ENCODE measurements around the gene EGFLAM. TPM values are rescaled to one million over a fixed set of nuclear protein-coding genes. Genes with fewer than 3 reads are reported as not detected.

The EGFLAM gene
- total RNA-seq, 1 experiment from 2014 or later = 1.1 TPM

GRCh38 chr5:38367410-38367809 lies 109.1 kb downstream of the EGFLAM start:
- no peak for TF ChIP-seq ATF2 (CRISPR knock-in tag; IDR thresholded peaks at IDR 0.05; ENCODE audit: borderline replicate concordance, low read depth)
- no peak for TF ChIP-seq GTF2I (CRISPR knock-in tag; conservative IDR thresholded peaks at IDR 0.05)
- no peak for TF ChIP-seq HMGA2 (CRISPR knock-in tag; IDR thresholded peaks at IDR 0.05)
- TF ChIP-seq ZNF512 (CRISPR knock-in tag; IDR thresholded peaks at IDR 0.05; ENCODE audit: borderline replicate concordance) = no peak
- no peak for TF ChIP-seq NFATC4 (CRISPR knock-in tag; IDR thresholded peaks at IDR 0.05)
- TF ChIP-seq MLX (CRISPR knock-in tag; IDR thresholded peaks at IDR 0.05) = no peak
- TF ChIP-seq USF2 (CRISPR knock-in tag; IDR thresholded peaks at IDR 0.05) = no peak
- no peak for TF ChIP-seq NR1H2 (CRISPR knock-in tag; IDR thresholded peaks at IDR 0.05)
- no peak for TF ChIP-seq ESRRA (CRISPR knock-in tag; IDR thresholded peaks at IDR 0.05; ENCODE audit: borderline replicate concordance)
- ChIA-PET POLR2A (no interaction called here), CTCF (no interaction called here)
- Mint-ChIP-seq H3K27ac (no peak overlapping the region), H3K4me1 (peaks cover 7% of the 10 kb centered on the region), H3K36me3 (no peaks in the 10 kb centered on the region), H3K9me3 (no peaks in the 10 kb centered on the region), H3K27me3 (ENCODE audit: low read depth) (no peaks in the 10 kb centered on the region), H3K4me3 (no peak overlapping the region)
- no peak for ATAC-seq
- no peak for DNase-seq (ENCODE audit: low spot score)

GRCh38 chr5:38367966-38368365 lies 109.6 kb downstream of the EGFLAM start:
- ChIA-PET POLR2A (no interaction called here), CTCF (interaction anchor here (0.9 kb wide), 1 partner anchor 15 kb away, joined by 3 read pairs; no protein-coding TSS in a partner anchor)
- Mint-ChIP-seq H3K9me3 (no peaks in the 10 kb centered on the region), H3K4me3 (no peak overlapping the region), H3K27ac (no peak overlapping the region), H3K4me1 (peaks cover 7% of the 10 kb centered on the region), H3K36me3 (no peaks in the 10 kb centered on the region), H3K27me3 (ENCODE audit: low read depth) (no peaks in the 10 kb centered on the region)
- no peak for TF ChIP-seq ZNF671 (CRISPR knock-in tag; IDR thresholded peaks at IDR 0.05)
- TF ChIP-seq SMAD4 (CRISPR knock-in tag; IDR thresholded peaks at IDR 0.05) = no peak
- no peak for TF ChIP-seq RORB (CRISPR knock-in tag; IDR thresholded peaks at IDR 0.05)
- no peak for TF ChIP-seq NFATC4 (CRISPR knock-in tag; IDR thresholded peaks at IDR 0.05)
- no peak for TF ChIP-seq GABPB1 (CRISPR knock-in tag; IDR thresholded peaks at IDR 0.05)
- TF ChIP-seq HMGXB4 (CRISPR knock-in tag; IDR thresholded peaks at IDR 0.05) = no peak
- no peak for TF ChIP-seq ESRRA (CRISPR knock-in tag; IDR thresholded peaks at IDR 0.05; ENCODE audit: borderline replicate concordance)
- no peak for TF ChIP-seq USF2 (CRISPR knock-in tag; IDR thresholded peaks at IDR 0.05)
- no peak for TF ChIP-seq NR3C1 (CRISPR knock-in tag; conservative IDR thresholded peaks at IDR 0.05; ENCODE audit: low read depth)
- no peak for TF ChIP-seq SP1 (CRISPR knock-in tag; conservative IDR thresholded peaks at IDR 0.05)
- TF ChIP-seq ZNF512 (CRISPR knock-in tag; IDR thresholded peaks at IDR 0.05; ENCODE audit: borderline replicate concordance) = no peak
- TF ChIP-seq IRF1 (CRISPR knock-in tag; IDR thresholded peaks at IDR 0.05) = no peak
- TF ChIP-seq ZBTB21 (CRISPR knock-in tag; IDR thresholded peaks at IDR 0.05; ENCODE audit: borderline replicate concordance) = no peak
- TF ChIP-seq NFYB (CRISPR knock-in tag; conservative IDR thresholded peaks at IDR 0.05; ENCODE audit: low read depth) = no peak
- no peak for TF ChIP-seq CREB1 (CRISPR knock-in tag; IDR thresholded peaks at IDR 0.05)
- no peak for TF ChIP-seq ZMAT4 (CRISPR knock-in tag; IDR thresholded peaks at IDR 0.05)
- no peak for TF ChIP-seq KAT7 (CRISPR knock-in tag; IDR thresholded peaks at IDR 0.05; ENCODE audit: borderline replicate concordance)
- ATAC-seq (no peak), DNase-seq (ENCODE audit: low spot score) (no peak)
